DOHH2 (cell line): ENCODE data around the gene SSH2.

ENCODE experiments used
- EZH2phosphoT487 ChIP-seq: fragments of 200-600 bp; sonication (generic); IDR thresholded peaks from 2 replicates; pipeline ENCODE4 v1.6.1; 2017; ENCODE audit warnings: borderline replicate concordance, mild to moderate bottlenecking, antibody characterized with exemption, low read length, moderate library complexity, mixed read lengths
- TF ChIP-seq, protein P1 (sequence below): fragments of 200-600 bp; sonication (generic); IDR thresholded peaks from one replicate; pipeline ENCODE4 v1.5.1; 2014; ENCODE audit warnings: antibody characterized with exemption, mild to moderate bottlenecking, low read depth, low read length; ENCODE audit not compliant: poor library complexity, severe bottlenecking

DNA sequence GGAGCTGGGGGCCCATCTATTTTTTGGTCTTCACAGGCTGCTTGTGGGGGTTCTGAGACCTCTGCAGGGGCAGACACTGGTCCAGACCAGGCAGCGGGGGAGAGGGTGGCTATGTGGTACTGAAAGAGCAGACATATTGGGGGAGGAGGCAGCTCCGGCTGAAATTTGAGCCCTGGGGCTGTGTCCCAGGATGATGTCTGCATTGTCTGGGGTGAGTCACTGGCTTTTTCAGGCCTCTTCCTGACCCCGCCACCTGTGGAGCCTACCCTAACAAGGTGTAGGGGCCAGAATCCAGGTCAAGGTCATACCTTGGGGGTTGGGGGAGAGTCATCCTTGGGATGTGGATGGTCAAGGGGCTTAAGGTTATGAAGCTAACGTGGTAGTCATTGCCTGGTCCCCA lies 309.8 kb downstream of the SSH2 start:
- TF ChIP-seq, protein P1, sequence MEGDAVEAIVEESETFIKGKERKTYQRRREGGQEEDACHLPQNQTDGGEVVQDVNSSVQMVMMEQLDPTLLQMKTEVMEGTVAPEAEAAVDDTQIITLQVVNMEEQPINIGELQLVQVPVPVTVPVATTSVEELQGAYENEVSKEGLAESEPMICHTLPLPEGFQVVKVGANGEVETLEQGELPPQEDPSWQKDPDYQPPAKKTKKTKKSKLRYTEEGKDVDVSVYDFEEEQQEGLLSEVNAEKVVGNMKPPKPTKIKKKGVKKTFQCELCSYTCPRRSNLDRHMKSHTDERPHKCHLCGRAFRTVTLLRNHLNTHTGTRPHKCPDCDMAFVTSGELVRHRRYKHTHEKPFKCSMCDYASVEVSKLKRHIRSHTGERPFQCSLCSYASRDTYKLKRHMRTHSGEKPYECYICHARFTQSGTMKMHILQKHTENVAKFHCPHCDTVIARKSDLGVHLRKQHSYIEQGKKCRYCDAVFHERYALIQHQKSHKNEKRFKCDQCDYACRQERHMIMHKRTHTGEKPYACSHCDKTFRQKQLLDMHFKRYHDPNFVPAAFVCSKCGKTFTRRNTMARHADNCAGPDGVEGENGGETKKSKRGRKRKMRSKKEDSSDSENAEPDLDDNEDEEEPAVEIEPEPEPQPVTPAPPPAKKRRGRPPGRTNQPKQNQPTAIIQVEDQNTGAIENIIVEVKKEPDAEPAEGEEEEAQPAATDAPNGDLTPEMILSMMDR: no peak
- no peak for TF ChIP-seq EZH2phosphoT487
